Trophoblast cell (in vitro differentiated cells and primary cell): ENCODE measurements around the gene TBC1D8.

Experiments used
- DNase-seq, 2 donors: peaks; one replicate each; pipeline ENCODE4 v3.0.0-alpha.2; 2016
- H2AFZ ChIP-seq: 2 replicates; pipeline ENCODE4 v1.6.1; 2013; ENCODE audit warnings: low read length, moderate library complexity, mild to moderate bottlenecking; ENCODE audit not compliant: insufficient read depth, poor library complexity
- H2AK5ac ChIP-seq: 2 replicates; pipeline ENCODE4 v1.6.1; 2013; ENCODE audit warnings: mild to moderate bottlenecking, low read length
- H2BK120ac ChIP-seq: 2 replicates; pipeline ENCODE4 v1.6.1; 2013; ENCODE audit warnings: low read length, mild to moderate bottlenecking, moderate library complexity; ENCODE audit not compliant: insufficient read depth, poor library complexity
- H2BK12ac ChIP-seq: 2 replicates; pipeline ENCODE4 v1.6.1; 2013; ENCODE audit warnings: mild to moderate bottlenecking, low read length, moderate library complexity
- H2BK5ac ChIP-seq: 2 replicates; pipeline ENCODE4 v1.6.1; 2013; ENCODE audit warnings: low read length, low read depth, moderate library complexity, mild to moderate bottlenecking; ENCODE audit not compliant: poor library complexity
- H3K14ac ChIP-seq: 2 replicates; pipeline ENCODE4 v1.6.1; 2013; ENCODE audit warnings: mild to moderate bottlenecking, low read length
- H3K18ac ChIP-seq: 2 replicates; pipeline ENCODE4 v1.6.1; 2013; ENCODE audit warnings: mild to moderate bottlenecking, low read length
- H3K23ac ChIP-seq: 2 replicates; pipeline ENCODE4 v1.6.1; 2013; ENCODE audit warnings: low read length
- H3K27ac ChIP-seq: 2 replicates; pipeline ENCODE4 v1.5.1; 2013; ENCODE audit warnings: low read depth, mild to moderate bottlenecking, inconsistent platforms, low read length, moderate library complexity
- H3K27me3 ChIP-seq: 2 replicates; pipeline ENCODE4 v1.6.1; 2013; ENCODE audit warnings: inconsistent platforms, mild to moderate bottlenecking, low read length, moderate library complexity; ENCODE audit not compliant: insufficient read depth
- H3K36me3 ChIP-seq, 2 experiments: 1 replicate in 1 of 2; 2 replicates in 1 of 2; pipeline ENCODE4 v1.6.1; 2013; ENCODE audit warnings: low read length in 2 of 2, mild to moderate bottlenecking in 2 of 2, moderate library complexity in 1 of 2; ENCODE audit not compliant: insufficient read depth in 2 of 2, control insufficient read depth in 1 of 2
- H3K4ac ChIP-seq: 2 replicates; pipeline ENCODE4 v1.6.1; 2013; ENCODE audit warnings: low read depth, mild to moderate bottlenecking, low read length, moderate library complexity
- H3K4me1 ChIP-seq, 2 experiments: 1 replicate in 1 of 2; 2 replicates in 1 of 2; pipeline ENCODE4 v1.6.1; 2013; ENCODE audit warnings: low read length in 2 of 2, mild to moderate bottlenecking in 2 of 2, moderate library complexity in 1 of 2; ENCODE audit not compliant: insufficient read depth in 2 of 2, control insufficient read depth in 1 of 2
- H3K4me2 ChIP-seq: 2 replicates; pipeline ENCODE4 v1.6.1; 2013; ENCODE audit warnings: inconsistent platforms, mild to moderate bottlenecking, low read length, moderate library complexity
- H3K4me3 ChIP-seq: 2 replicates; pipeline ENCODE4 v1.5.1; 2013; ENCODE audit warnings: mild to moderate bottlenecking, low read depth, low read length, inconsistent platforms
- H3K79me1 ChIP-seq: one replicate; pipeline ENCODE4 v1.6.1; 2013; ENCODE audit warnings: low read length
- H3K79me2 ChIP-seq: 2 replicates; pipeline ENCODE4 v1.6.1; 2013; ENCODE audit warnings: low read length, mild to moderate bottlenecking; ENCODE audit not compliant: control insufficient read depth, insufficient read depth, poor library complexity
- H3K9ac ChIP-seq: 2 replicates; pipeline ENCODE4 v1.6.1; 2013; ENCODE audit warnings: mild to moderate bottlenecking, low read length
- H3K9me3 ChIP-seq: 2 replicates; pipeline ENCODE4 v1.6.1; 2013; ENCODE audit warnings: low read depth, mild to moderate bottlenecking, control low read depth, inconsistent platforms, low read length; ENCODE audit not compliant: insufficient read depth
- H4K12ac ChIP-seq: 2 replicates; pipeline ENCODE4 v1.6.1; 2013; ENCODE audit warnings: low read depth, mild to moderate bottlenecking, low read length, moderate library complexity
- H4K8ac ChIP-seq: 2 replicates; pipeline ENCODE4 v1.6.1; 2013; ENCODE audit warnings: low read depth, mild to moderate bottlenecking, low read length, moderate library complexity
- H4K91ac ChIP-seq: one replicate; pipeline ENCODE4 v1.6.1; 2013; ENCODE audit warnings: low read depth, mild to moderate bottlenecking, low read length, moderate library complexity
- WGBS: extraction: QIAGEN DNeasy Blood & Tissue Kit; methylation state at CpG from one replicate; pipeline ENCODE4 v1.1.7; 2013; ENCODE audit warnings: missing lambda C conversion rate; ENCODE audit not compliant: insufficient read length, insufficient coverage; ENCODE audit errors: extremely low coverage; 5-methylcytosine and 5-hydroxymethylcytosine counted together

Gene TBC1D8

DNA sequence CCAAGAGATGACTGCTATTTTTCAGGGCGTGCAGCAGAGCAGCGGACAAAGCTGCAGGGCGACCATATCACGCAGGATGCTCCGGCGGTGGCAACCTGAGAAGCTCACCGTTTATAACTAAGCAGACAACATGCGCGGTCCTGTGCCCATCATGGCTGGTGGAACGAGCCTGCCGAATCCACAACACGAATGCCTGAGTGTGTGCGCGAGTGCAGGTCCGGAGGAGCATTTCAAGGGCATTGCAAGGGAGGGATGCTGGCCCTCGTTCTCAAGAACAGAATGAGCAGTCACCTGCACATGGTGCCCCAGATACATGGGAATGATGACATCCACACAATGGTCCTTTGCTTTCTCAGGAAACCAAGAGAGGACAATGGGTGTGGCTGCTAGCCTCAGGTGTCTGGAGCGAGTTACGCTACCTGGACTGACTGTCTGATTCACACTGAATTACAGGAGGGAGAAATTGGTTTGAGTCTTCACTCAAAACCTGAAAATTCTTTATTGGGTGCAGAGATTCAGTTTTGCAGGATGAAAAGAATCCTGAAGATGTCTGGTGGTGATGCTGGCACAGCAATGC is 39.8 kb downstream of the TBC1D8 start:
- Histone ChIP-seq H3K9me3 (no peaks in the 10 kb centered on the region), H2AFZ (no peak overlapping the region), H2BK12ac (no peak overlapping the region), H3K27me3 (no peaks in the 10 kb centered on the region), H3K23ac (no peak overlapping the region), H3K36me3 (no peaks in the 10 kb centered on the region), H3K4me1 (peaks cover 15 to 24% of the 10 kb centered on the region in 2 experiments), H3K27ac (no peak overlapping the region), H2AK5ac (no peak overlapping the region), H2BK120ac (no peak overlapping the region), H4K12ac (no peak overlapping the region), H3K4ac (no peak overlapping the region), H3K9ac (no peak overlapping the region), H3K79me1 (peaks cover 8% of the 10 kb centered on the region), H3K18ac (no peak overlapping the region), H3K4me2 (no peak overlapping the region), H3K14ac (no peak overlapping the region), H3K79me2 (no peaks in the 10 kb centered on the region), H2BK5ac (no peak overlapping the region), H4K8ac (no peak overlapping the region), H3K4me3 (no peak overlapping the region), H4K91ac (no peak overlapping the region)
- no peak for DNase-seq
- no CpG with 5 or more reads among the region's 18 CpGs for WGBS

- H4K12ac ChIP-seq, result no peak overlapping the region
- no peak for DNase-seq
- H3K4me3 ChIP-seq, result no peak overlapping the region
- no peaks in the 10 kb centered on the region for H3K9me3 ChIP-seq
- no peak overlapping the region for H3K14ac ChIP-seq
- no peak overlapping the region for H3K23ac ChIP-seq
- no peak overlapping the region for H3K4ac ChIP-seq
- no peak overlapping the region for H4K8ac ChIP-seq
- H4K91ac ChIP-seq, result no peak overlapping the region
- H3K36me3 ChIP-seq, result no peaks in the 10 kb centered on the region
- no peak overlapping the region for H3K9ac ChIP-seq
- H2BK5ac ChIP-seq, result no peak overlapping the region
- H2AFZ ChIP-seq, result no peak overlapping the region
- no peak overlapping the region for H2BK120ac ChIP-seq
- H3K79me2 ChIP-seq, result no peaks in the 10 kb centered on the region
- H2BK12ac ChIP-seq, result no peak overlapping the region
- H3K4me2 ChIP-seq, result no peak overlapping the region
- H3K27ac ChIP-seq, result no peak overlapping the region
- peaks cover 4% of the 10 kb centered on the region for H3K79me1 ChIP-seq
- H3K4me1 ChIP-seq, result peaks cover 12 to 19% of the 10 kb centered on the region in 2 experiments
- no peak overlapping the region for H2AK5ac ChIP-seq
- H3K18ac ChIP-seq, result no peak overlapping the region
- no CpG with 5 or more reads among the region's 14 CpGs for WGBS
- no peaks in the 10 kb centered on the region for H3K27me3 ChIP-seq
Observed at GRCh38 chr2:101109451-101110118, 41.6 kb downstream of the TBC1D8 start.

DNA sequence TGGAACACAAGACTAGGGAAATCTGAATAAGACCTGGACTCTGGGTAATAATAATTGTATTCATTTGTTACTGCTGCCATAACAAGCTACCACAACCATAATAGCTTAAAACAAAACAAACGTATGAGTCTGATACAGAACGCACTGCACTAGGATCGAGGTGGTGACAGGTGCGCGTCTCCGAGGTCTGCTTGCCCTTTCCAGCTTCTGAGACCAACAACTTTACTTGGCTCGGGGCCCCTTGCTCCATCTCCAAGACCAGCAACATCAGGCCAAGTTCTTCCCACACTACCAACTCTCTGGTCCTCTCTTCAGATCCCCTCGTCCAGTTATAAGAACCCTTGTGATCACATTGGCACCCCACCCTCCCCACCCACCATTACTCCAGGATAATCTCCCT is 42.8 kb downstream of the TBC1D8 start:
- no peak overlapping the region for H3K4me2 ChIP-seq
- no peak overlapping the region for H3K4me3 ChIP-seq
- no peaks in the 10 kb centered on the region for H3K9me3 ChIP-seq
- no peak overlapping the region for H3K27ac ChIP-seq
- H3K79me1 ChIP-seq, result peaks cover 4% of the 10 kb centered on the region
- H3K14ac ChIP-seq, result no peak overlapping the region
- H3K27me3 ChIP-seq, result no peaks in the 10 kb centered on the region
- H3K23ac ChIP-seq, result no peak overlapping the region
- no peak overlapping the region for H2BK12ac ChIP-seq
- no peak overlapping the region for H2AFZ ChIP-seq
- peaks cover 9 to 15% of the 10 kb centered on the region in 2 experiments for H3K4me1 ChIP-seq
- no peaks in the 10 kb centered on the region for H3K79me2 ChIP-seq
- H3K36me3 ChIP-seq, result no peaks in the 10 kb centered on the region
- H4K12ac ChIP-seq, result no peak overlapping the region
- DNase-seq, result no peak
- H2AK5ac ChIP-seq, result no peak overlapping the region
- no peak overlapping the region for H4K91ac ChIP-seq
- no peak overlapping the region for H3K9ac ChIP-seq
- H3K4ac ChIP-seq, result no peak overlapping the region
- no peak overlapping the region for H2BK120ac ChIP-seq
- WGBS, result no CpG with 5 or more reads among the region's 8 CpGs
- H3K18ac ChIP-seq, result no peak overlapping the region
- no peak overlapping the region for H4K8ac ChIP-seq
- H2BK5ac ChIP-seq, result no peak overlapping the region

- H2BK12ac ChIP-seq, result no peak overlapping the region
- H3K4me1 ChIP-seq, result peaks cover 3 to 8% of the 10 kb centered on the region in 2 experiments
- H4K12ac ChIP-seq, result no peak overlapping the region
- H3K79me1 ChIP-seq, result no peaks in the 10 kb centered on the region
- H3K18ac ChIP-seq, result no peak overlapping the region
- no peak overlapping the region for H2BK5ac ChIP-seq
- no peaks in the 10 kb centered on the region for H3K27me3 ChIP-seq
- H3K4me2 ChIP-seq, result no peak overlapping the region
- H2AFZ ChIP-seq, result no peak overlapping the region
- no peak overlapping the region for H3K4me3 ChIP-seq
- H3K23ac ChIP-seq, result peak overlapping the region; percentile 50
- H3K14ac ChIP-seq, result no peak overlapping the region
- no peak overlapping the region for H3K9ac ChIP-seq
- no peaks in the 10 kb centered on the region for H3K79me2 ChIP-seq
- no peak for DNase-seq
- no peaks in the 10 kb centered on the region for H3K36me3 ChIP-seq
- no peak overlapping the region for H2BK120ac ChIP-seq
- H4K91ac ChIP-seq, result no peak overlapping the region
- no CpG with 5 or more reads among the region's 1 CpG for WGBS
- no peak overlapping the region for H2AK5ac ChIP-seq
- H3K4ac ChIP-seq, result no peak overlapping the region
- H3K9me3 ChIP-seq, result no peaks in the 10 kb centered on the region
- H3K27ac ChIP-seq, result no peak overlapping the region
- H4K8ac ChIP-seq, result no peak overlapping the region
Observed at GRCh38 chr2:101107241-101107640, 43.9 kb downstream of the TBC1D8 start.
